C4-2B (cell line): ENCODE measurements around the gene TM9SF1.

Experiments
- CTCF ChIP-seq: fragments of 450-650 bp; conservative IDR thresholded peaks from 2 replicates; pipeline ENCODE4 v1.5.1; 2017; ENCODE audit warnings: mild to moderate bottlenecking
- ZFX ChIP-seq: fragments of 450-650 bp; IDR thresholded peaks from 2 replicates; pipeline ENCODE4 v1.6.1; 2017

DNA sequence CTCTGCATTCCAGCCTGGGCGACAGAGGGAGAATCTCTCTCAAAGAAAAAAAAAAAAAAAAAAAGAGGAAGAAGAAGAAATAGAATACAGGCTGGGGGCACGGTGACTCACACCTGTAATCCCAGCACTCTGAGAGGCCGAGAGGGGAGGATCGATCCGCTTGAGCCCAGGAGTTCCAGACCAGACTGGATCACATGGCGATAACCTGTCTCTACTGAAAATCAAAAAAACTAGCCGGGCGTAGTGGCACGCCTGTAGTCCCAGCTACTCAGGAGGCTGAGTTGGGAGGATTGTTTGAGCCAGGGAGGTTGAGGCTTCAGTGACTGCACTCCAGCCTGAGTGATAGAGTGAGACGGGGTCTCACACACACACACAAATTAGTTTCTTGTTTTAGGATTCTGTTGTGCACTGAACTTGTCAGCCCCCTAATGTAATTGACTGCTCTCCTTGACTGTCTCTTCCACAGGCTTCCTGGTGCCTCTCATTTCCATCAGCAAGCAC lies 48.1 kb upstream of the TM9SF1 start:
- no peak for TF ChIP-seq CTCF
- no peak for TF ChIP-seq ZFX
